HG03064 (cell line): ENCODE measurements around the gene CLDN9.

Experiments used
- ATAC-seq: cut with Tn5 transposase; IDR thresholded peaks from one replicate; pipeline ENCODE4 v1.9.1; 2021; ENCODE audit warnings: low read depth; ENCODE audit not compliant: unreplicated experiment

CLDN9 gene

GRCh38 chr16:3012828-3013420, at the start of gene CLDN9:
TSS of gene CLDN9 (plus strand) at chr16:3012923. CDS start at chr16:3013363, 440 bp downstream.
- ATAC-seq = no peak

GRCh38 chr16:2963074-2963722, 49.5 kb upstream of the CLDN9 start:
- no peak for ATAC-seq

DNA sequence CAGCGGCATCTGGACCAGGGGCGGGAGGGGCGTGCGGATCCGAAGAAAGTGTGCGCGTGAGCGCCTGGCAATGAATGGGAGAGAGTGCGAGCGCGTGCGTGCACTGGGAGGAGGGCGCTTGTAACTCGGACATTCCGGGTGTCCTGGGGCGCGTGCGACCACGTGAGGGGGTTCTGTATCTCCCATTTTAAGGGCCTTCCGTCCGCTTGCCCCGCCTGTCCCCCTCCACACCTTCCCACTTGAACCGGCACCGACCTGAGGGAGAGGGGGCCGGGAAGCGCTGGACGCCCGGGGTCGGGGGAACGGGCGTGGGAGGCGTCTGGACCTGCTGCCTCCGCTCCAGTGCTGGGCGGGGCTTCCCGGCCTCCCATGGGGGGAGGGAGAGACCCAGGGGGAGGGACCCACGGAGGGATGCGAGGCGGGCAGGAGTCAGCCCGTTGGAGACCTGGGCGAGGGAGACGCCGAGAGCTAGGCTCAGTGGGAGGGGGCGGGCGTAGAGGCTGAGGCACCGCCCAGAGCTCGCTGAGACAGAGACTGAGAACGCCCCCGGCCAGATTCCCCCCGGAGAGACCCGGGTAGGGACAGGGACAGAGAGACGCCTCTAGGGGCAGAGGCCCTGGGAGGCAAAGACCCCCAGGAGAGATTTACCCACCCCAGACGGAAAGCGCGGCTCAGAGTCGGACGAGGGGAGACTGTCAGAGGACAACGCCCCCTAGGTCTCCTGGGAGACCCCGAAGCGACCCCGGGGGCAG, 48.8 kb upstream of the CLDN9 start, which contains the start of gene KREMEN2:
TSS of gene KREMEN2 (plus strand) at position 553 of the 752 bp plus-strand sequence. CDS start 246 bp downstream, outside the sequence.
- no peak for ATAC-seq

DNA sequence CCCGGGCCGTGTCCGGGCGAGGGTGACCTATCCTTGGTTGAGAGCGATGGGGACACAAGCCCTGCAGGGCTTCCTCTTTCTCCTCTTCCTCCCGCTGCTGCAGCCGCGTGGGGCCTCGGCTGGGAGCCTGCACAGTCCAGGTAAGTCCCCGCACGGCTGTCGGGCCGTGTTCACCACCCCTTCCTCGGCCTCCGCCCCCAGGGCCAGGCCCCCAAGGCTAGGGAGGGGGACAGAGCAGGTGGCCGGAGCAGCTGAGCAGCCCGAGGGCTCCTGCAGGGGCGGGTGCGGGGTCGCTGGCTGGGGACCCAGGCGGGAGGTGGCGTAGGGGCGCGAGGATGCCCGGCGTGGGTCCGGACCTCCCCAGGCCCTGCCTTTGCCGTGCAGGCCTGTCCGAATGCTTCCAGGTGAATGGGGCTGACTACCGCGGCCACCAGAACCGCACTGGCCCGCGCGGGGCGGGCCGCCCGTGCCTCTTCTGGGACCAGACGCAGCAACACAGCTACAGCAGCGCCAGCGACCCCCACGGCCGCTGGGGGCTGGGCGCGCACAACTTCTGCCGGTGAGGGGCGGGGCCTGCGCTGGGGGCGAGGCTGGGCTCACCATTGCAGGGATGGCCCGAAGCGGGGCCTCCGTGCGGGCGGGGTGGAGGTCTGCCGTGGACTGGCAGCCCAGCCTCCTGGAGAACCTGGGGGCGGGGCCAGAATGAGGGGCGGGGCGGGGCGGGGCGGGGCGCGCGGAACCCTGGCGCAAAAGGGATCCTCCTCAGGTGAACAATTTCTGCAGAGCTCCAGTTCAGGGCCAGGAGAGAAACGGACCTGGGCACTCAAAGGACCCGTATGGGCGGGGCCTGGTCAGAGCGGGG, 48.0 kb upstream of the CLDN9 start:
- ATAC-seq = no peak

DNA sequence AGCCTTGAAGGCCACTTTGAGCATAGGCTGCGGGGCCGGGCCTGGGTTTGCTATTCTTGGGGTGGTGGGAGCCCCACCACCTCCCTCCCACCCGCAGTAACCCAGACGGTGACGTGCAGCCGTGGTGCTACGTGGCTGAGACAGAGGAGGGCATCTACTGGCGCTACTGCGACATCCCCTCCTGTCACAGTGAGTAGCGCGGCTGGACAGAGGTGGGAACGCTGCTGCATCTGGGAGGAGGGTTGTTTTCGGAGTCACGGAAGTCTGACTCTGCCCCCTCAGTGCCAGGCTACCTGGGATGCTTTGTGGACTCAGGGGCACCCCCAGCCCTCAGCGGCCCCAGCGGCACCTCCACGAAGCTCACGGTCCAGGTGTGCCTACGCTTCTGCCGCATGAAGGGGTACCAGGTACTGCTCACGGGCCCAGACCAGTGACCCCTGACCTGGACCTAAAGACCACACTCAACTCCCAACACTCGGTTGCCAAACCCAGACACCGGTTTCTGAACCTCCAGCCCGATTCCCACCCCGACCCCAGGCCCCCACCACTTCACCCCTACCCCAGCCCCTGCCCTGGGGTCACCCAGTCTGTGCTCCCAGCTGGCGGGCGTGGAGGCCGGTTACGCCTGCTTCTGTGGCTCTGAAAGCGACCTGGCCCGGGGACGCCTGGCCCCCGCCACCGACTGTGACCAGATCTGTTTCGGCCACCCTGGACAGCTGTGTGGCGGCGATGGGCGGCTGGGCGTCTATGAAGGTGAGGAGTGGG, 46.5 kb upstream of the CLDN9 start:
- no peak for ATAC-seq

- ATAC-seq = no peak
Observed at GRCh38 chr16:2966808-2967191, 45.9 kb upstream of the CLDN9 start.

GRCh38 chr16:2967211-2967631, 45.5 kb upstream of the CLDN9 start:
- ATAC-seq = no peak

DNA sequence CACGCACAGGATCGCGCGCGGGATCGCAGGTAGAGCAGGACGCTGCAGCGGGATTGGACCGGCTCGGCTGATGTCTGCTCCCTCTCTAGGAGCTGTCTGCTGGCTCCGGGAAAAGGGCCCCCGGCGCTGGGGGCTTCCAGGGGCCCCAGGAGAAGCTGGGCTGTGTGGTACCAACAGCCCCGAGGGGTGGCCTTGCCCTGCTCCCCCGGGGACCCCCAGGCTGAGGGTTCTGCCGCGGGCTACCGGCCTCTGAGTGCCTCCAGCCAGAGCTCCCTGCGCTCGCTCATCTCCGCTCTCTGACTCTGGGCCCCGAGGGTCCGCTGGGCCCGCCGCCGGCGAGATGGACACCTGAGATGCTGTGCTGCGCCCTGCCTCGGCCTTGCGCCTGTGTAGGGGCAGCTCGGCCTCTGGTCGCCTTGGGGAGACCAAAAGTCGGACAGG, 45.0 kb upstream of the CLDN9 start:
- no peak for ATAC-seq

GRCh38 chr16:2968368-2968737, 44.4 kb upstream of the CLDN9 start:
- no peak for ATAC-seq

DNA sequence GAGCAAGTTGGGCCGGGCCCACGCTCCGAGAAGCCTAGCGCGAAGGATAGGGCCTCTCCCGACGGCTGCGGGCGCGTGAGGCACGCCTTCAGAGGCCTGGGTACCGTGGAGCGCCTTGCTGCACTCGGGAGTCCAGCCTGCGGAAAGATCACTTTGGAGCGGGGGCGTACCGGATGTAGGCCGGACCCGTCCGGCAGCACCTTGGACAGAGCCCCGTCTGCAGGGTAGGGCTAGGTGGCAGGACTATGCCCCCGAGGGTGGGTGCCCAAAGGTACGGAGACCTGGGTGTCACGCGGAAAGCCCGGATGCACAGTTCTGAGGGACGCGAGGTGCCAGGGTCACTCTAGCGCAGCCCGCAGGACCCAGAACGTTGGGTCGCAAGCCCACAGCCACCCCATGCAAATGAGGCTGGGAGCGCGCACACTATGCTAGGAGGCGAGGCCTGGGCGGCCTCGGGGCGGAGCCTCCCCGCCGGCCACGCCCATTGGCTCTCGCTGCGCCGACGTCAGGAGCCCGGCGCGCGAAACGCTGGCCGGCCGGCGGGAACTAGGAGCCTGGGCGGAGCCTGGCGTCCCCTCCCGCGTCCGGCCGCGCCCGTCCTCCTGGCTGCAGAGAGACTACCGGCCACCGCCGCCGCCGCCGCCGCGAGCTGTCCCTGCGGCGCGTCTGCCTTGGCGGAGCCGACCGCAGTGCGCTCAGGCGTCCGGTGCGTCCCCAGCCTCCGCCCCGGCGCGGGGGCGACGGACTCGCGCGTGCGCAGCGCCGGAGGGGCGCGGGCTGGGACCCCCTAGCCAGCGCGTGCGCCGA, 43.8 kb upstream of the CLDN9 start, which contains the start of gene PAQR4:
TSS of gene PAQR4 (plus strand) at position 611 of the 807 bp plus-strand sequence. CDS start 327 bp downstream, outside the sequence.
- ATAC-seq = peak; percentile 59

DNA sequence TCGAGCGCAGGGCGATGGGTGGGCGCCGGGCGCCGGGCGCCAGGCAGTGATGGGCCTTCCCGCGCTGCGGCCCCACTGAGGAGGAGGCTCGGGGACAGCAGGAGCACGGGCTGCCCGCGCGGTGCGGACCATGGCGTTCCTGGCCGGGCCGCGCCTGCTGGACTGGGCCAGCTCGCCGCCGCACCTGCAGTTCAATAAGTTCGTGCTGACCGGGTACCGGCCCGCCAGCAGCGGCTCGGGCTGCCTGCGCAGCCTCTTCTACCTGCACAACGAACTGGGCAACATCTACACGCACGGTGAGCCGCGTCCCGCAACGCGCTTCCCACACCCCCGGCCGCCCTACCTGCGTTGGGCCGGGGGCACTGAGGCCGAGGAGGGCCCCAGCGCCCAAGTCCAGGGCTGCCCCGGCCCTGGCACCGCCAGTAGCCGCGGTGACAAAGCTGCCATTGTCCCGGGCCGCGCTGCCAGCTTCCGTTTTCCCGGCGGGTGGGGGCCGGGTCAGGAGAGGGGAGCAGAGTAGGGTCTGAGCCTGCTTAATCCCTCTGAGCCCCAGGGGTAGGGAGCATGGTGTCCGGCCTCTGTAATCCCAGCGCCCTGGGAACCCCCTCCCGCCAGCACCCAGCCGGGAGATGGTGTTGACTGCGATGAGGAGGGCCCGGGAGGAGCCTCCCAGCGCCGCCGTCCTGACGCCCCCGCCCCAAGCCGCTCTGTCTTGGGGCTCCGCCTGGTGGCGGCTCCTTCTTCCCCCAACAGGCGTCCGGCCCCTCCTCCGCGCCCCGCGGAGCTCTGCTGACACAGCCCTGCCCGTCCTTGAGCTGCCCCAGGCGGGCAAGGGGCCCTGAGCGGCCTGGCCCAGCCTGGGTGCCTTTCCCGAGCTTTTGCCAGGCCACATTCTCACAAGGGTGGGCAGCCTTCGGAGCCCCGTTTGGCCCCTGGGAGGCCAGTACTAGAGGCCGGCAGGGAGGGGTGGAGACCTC, 42.9 kb upstream of the CLDN9 start:
- ATAC-seq = peak; percentile 30

- ATAC-seq = no peak
Observed at GRCh38 chr16:2970563-2970962, 42.2 kb upstream of the CLDN9 start.

GRCh38 chr16:2971134-2971984, 41.4 kb upstream of the CLDN9 start:
- no peak for ATAC-seq

DNA sequence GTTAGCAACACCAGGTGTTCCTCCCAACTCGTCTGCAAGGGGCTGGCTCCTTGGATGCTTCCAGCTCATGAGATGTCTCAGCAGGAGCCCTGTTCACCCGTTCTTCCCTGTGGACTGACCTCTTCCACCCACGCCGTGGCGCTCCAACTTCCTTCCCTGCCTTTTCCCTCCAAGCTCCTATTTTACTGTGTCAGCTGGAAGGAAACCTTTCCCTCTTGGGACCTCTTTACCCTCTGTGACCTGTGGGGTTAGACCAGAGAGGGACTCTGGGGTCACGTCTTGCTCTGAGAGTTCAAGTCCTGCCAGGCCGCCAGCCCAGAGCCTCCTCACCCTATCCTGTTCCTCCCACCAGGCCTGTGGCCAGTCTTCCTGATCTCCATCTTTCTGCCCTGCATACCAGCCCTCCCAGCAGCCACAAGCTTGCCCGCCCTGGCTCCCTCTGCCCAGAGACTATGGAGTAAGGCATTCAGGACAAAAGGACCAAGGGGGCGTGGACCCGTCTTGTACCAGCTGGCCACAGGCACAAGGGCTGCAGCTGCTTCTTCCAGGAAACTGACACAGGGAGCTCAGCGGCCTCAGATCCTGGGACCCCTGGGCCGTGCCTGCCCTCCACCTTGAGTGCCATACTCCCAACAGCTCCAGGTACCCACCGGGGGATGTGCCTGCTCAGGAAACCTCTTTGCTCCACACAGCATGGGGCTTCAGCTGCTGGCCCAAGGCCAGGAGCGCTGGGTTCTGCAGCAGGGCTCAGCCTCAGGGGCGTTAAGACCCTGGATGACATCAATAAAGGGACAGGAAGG, 40.5 kb upstream of the CLDN9 start:
- ATAC-seq = no peak

DNA sequence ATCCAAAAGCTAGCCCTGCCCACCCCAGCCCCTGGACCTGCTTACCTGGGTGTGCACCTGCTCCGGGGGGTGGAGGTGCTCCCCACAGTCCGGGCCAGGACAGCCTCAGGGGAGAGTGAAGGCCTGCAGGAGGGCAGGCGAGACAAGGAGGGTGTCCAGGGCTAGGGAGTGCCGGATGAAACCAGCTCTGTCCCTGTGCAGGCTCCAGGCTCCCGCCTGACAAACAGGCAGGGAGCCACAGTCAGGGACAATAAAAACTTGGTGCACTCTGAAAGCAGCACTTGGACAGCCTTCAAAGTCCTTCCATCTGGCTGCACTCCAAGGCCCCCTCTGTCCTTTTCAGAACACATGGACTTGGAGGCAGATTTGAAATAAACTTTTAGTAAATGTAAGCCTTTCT, 39.6 kb upstream of the CLDN9 start:
- ATAC-seq = no peak
